Cardiac muscle cell (in vitro differentiated cells and primary cell): ENCODE results near the gene AGBL2. TPM values are rescaled to one million over a fixed set of nuclear protein-coding genes. Genes with fewer than 3 reads are reported as not detected.
A peak's percentile ranks its signal among the peaks of the same experiment; 100 is the strongest.

Experiments
- DNase-seq, 2 donors: peaks; one replicate each; pipeline versions ENCODE4 v3.0.0 to v3.0.0-alpha.2; 2010 to 2017; ENCODE audit warnings: low read depth in 1 of 2, low spot score in 1 of 2
- H3K27ac ChIP-seq: fragments of 200-600 bp; sonication (generic); 2 replicates; pipeline ENCODE4 v1.5.1; 2016
- H3K27me3 ChIP-seq: fragments of 200-600 bp; sonication (generic); 2 replicates; pipeline ENCODE4 v1.6.0; 2016; ENCODE audit warnings: control low read depth
- H3K36me3 ChIP-seq: fragments of 200-600 bp; sonication (generic); 2 replicates; pipeline ENCODE4 v1.5.1; 2016; ENCODE audit warnings: control low read depth
- H3K4me1 ChIP-seq: fragments of 200-600 bp; sonication (generic); 2 replicates; pipeline ENCODE4 v1.8.1; 2017; ENCODE audit warnings: low read depth, mild to moderate bottlenecking, mixed run types
- H3K4me3 ChIP-seq: fragments of 200-600 bp; sonication (generic); 2 replicates; pipeline ENCODE4 v1.5.1; 2016; ENCODE audit warnings: mild to moderate bottlenecking
- H3K9me3 ChIP-seq: fragments of 200-600 bp; sonication (generic); 2 replicates; pipeline ENCODE4 v1.5.1; 2017; ENCODE audit warnings: low read depth, mild to moderate bottlenecking, control low read depth
- polyA plus RNA-seq: library from polyadenylated mRNA; unstranded; fragments of >200 nt; fragmentation: Nextera tagmentation; extraction: Ambion mirVana; gene quantifications from 2 replicates; pipeline ENCODE4 v1.2.1, GENCODE V29; 2016
- total RNA-seq: library from RNA; depleted of rRNA; stranded (reverse); fragments of >200 nt; gene quantifications from 2 replicates; pipeline ENCODE4 v1.2.3, GENCODE V29; 2016
- TF ChIP-seq, protein P1 (sequence below): IDR thresholded peaks from 2 replicates; pipeline ENCODE4 v1.5.1; 2012; ENCODE audit warnings: low read depth, mild to moderate bottlenecking, low read length

Gene AGBL2
- total and polyA plus RNA-seq, 2 experiments from 2014 or later, result 0.69 TPM; not detected in 1

DNA sequence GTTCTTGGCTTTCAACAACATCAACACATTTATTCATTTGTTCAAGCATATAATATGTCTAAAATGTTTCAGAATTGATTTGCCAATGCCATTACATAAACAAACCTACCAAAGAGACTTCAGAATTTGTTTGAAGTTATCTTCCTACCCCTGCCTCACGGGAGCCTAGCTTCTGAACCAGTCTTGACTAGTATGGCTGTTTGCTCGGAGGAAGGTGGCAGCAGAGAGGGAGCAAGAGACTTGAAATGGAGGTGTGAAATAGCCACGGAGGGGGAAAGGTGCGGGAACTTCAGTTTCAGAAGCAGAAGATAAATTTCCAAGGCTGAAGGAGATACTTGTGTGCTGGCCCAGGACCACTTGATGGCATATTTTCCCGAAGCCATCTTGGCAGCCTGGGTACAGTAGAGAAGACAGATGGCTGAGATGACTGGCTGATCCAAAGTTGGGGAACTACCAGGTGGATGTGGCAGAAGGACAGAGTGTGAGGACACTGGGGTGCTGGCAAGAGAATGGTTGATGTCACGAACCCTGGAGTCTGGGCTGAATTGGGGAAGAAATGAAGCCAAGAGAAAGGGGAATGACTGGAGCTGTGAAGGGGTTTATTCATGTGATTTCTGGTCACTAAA is 58.8 kb downstream of the AGBL2 start:
- no peak overlapping the region for H3K27ac ChIP-seq
- H3K9me3 ChIP-seq, result no peaks in the 10 kb centered on the region
- DNase-seq, result no peak
- H3K36me3 ChIP-seq, result no peaks in the 10 kb centered on the region
- no peak overlapping the region for H3K4me3 ChIP-seq
- no peaks in the 10 kb centered on the region for H3K27me3 ChIP-seq
- peaks cover 5% of the 10 kb centered on the region for H3K4me1 ChIP-seq
- TF ChIP-seq, protein P1, sequence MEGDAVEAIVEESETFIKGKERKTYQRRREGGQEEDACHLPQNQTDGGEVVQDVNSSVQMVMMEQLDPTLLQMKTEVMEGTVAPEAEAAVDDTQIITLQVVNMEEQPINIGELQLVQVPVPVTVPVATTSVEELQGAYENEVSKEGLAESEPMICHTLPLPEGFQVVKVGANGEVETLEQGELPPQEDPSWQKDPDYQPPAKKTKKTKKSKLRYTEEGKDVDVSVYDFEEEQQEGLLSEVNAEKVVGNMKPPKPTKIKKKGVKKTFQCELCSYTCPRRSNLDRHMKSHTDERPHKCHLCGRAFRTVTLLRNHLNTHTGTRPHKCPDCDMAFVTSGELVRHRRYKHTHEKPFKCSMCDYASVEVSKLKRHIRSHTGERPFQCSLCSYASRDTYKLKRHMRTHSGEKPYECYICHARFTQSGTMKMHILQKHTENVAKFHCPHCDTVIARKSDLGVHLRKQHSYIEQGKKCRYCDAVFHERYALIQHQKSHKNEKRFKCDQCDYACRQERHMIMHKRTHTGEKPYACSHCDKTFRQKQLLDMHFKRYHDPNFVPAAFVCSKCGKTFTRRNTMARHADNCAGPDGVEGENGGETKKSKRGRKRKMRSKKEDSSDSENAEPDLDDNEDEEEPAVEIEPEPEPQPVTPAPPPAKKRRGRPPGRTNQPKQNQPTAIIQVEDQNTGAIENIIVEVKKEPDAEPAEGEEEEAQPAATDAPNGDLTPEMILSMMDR, result no peak

DNA sequence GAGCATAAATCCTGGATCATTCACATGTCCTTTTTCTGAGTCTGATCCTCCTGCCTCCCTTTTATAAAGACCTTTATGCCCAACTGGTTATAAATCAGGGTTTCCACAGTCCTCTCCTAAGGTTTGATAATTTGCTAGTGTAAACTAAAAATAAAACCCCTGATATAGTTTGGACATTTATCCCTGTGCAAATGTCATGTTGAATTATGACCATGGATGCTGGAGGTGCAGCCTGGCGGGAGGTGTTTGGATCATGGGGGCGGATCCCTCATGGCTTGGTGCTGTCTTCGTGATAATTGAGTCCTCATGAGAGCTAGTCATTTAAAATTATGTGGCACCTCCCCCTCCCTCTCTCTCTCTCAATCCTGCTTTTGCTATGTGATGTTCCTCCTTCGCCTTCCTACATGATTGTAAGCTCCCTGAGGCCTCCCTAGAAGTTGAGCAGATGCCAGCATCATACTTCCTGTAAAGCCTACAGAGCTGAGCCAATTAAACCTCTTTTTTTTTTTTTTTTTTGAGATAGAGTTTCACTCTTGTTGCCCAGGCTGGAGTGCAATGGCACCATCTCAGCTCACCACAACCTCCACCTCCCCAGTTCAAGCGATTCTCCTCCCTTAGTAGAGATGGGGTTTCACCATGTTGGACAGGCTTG is 63.2 kb downstream of the AGBL2 start:
- DNase-seq, result no peak
- Histone ChIP-seq H3K27ac (no peak overlapping the region), H3K36me3 (no peaks in the 10 kb centered on the region), H3K9me3 (no peaks in the 10 kb centered on the region), H3K4me3 (no peak overlapping the region), H3K27me3 (no peaks in the 10 kb centered on the region), H3K4me1 (no peaks in the 10 kb centered on the region)
- TF ChIP-seq, protein P1, result no peak

DNA sequence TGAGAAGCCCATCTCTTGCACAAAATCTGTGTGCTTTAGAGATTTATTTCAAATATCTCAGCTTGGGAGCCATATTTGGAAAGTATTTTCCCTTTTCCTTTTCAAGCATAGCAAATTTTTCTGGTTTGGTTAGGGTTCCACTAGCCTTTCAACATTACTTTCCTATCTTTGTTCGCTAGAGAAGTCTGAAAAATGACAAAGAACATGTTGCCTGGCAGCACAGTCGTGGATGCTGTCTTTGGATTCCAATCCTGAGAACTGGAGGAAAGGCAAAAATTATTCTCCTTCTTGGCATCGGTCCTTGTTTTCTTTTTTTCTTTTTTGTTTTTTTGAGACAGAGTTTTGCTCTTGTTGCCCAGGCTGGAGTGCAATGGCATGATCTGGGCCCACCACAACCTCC is 65.9 kb downstream of the AGBL2 start:
- peak in 1 of 2 donors; percentile 33 for DNase-seq
- Histone ChIP-seq H3K27ac (no peak overlapping the region), H3K36me3 (no peaks in the 10 kb centered on the region), H3K4me3 (no peak overlapping the region), H3K4me1 (no peaks in the 10 kb centered on the region), H3K9me3 (no peaks in the 10 kb centered on the region), H3K27me3 (no peaks in the 10 kb centered on the region)
- TF ChIP-seq, protein P1, result no peak

DNA sequence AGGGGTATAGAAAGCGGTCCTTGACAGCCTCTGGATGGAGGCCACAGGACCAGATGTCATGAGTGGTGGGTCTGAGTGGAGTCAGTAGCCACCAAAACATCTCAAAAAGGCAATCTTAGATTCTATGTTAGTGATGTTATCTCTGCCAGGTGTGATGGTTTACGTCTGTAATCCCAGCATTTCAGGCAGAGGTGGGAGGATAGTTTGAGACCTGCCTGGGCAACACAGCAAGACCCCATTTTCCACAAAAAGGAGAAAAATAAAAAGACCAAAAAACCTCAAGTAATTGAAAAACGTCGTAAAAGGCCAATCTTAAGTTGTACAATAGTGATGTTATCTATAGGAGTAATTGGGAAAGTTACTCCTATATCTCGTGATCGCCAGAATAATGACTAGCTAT is 69.2 kb downstream of the AGBL2 start:
- Histone ChIP-seq H3K4me1 (peaks cover 7% of the 10 kb centered on the region), H3K4me3 (no peak overlapping the region), H3K27ac (no peak overlapping the region), H3K36me3 (no peaks in the 10 kb centered on the region), H3K27me3 (no peaks in the 10 kb centered on the region), H3K9me3 (no peaks in the 10 kb centered on the region)
- DNase-seq, result no peak
- TF ChIP-seq, protein P1, result no peak

DNA sequence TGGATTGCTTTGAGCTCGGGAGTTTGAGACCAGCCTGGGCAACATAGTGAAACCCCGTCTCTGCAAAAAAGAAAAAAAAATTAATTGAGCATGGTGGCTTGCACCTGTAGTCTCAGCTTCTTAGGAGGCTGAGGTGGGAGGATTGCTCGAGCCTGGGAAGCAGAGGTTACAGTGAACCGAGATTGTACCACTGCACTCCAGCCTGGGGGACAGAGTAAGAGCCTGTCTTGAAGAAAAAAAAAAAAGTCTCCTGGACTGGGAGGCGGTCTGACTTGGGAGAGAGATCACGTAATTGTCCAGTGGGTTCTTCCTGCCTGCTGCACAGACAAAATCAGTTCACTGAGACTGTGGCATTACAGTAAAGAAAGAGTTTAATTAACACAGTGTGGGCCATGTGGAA is 69.7 kb downstream of the AGBL2 start:
- Histone ChIP-seq H3K4me3 (no peak overlapping the region), H3K4me1 (peaks cover 10% of the 10 kb centered on the region), H3K36me3 (no peaks in the 10 kb centered on the region), H3K27ac (no peak overlapping the region), H3K27me3 (no peaks in the 10 kb centered on the region), H3K9me3 (no peaks in the 10 kb centered on the region)
- no peak for DNase-seq
- TF ChIP-seq, protein P1, result no peak
